B cell (primary cell): ENCODE data around the gene DENND6A. TPM values are rescaled to one million over a fixed set of nuclear protein-coding genes. Genes with fewer than 3 reads are reported as not detected.
"Not testable (repeated sequence)": the region's sequence is repeated elsewhere in the genome, so short reads cannot be mapped to it uniquely, and the experiment has no call there.

Experiments
- ATAC-seq: fragments of 200-7000 bp; cut with Tn5 transposase; one replicate; pipeline ENCODE4 v1.10.0; 2021; ENCODE audit warnings: low read depth, mild to moderate bottlenecking, moderate number of reproducible peaks, moderate library complexity
- CTCF ChIA-PET: fragments of 350-600 bp; sonication (Branson Sonifier 250); formaldehyde crosslinking; loops from one replicate; lab custom pipeline; 2021; ENCODE audit warnings: antibody characterized with exemption, inconsistent platforms; lab: Charles Lee
- POLR2A ChIA-PET: fragments of 350-600 bp; sonication (Branson Sonifier 250); formaldehyde crosslinking; loops from one replicate; lab custom pipeline; 2021; ENCODE audit warnings: antibody characterized with exemption; lab: Charles Lee
- DNase-seq: peaks from one replicate; pipeline ENCODE4 v3.0.0; 2013
- H2AFZ ChIP-seq: 2 replicates; pipeline ENCODE4 v1.6.1; 2012; ENCODE audit warnings: mild to moderate bottlenecking, low read depth, low read length; ENCODE audit not compliant: insufficient read depth, poor library complexity, severe bottlenecking
- H3K27ac ChIP-seq, 2 donors: 1 replicate in 1 of 2; 2 replicates in 1 of 2; pipeline ENCODE4 v1.5.1; 2012 to 2013; ENCODE audit warnings: low read length in 2 of 2, mild to moderate bottlenecking in 2 of 2, moderate library complexity in 1 of 2
- H3K27me3 ChIP-seq, 4 experiments: fragments of 200-600 bp in 1 of 4; sonication (generic) in 1 of 4; replicated peaks in 1 of 4; 1 replicate in 2 of 4; 2 replicates in 2 of 4; pipeline versions ENCODE4 v1.6.1 to v1.7.0; 2013 to 2016; ENCODE audit warnings: low read length in 3 of 4, mild to moderate bottlenecking in 2 of 4, mixed read lengths in 1 of 4, moderate library complexity in 1 of 4; ENCODE audit not compliant: insufficient read depth in 4 of 4, control insufficient read depth in 3 of 4; ENCODE audit errors: control extremely low read depth in 1 of 4
- H3K36me3 ChIP-seq, 2 experiments: replicated peaks in 1 of 2; 1 replicate in 1 of 2; 2 replicates in 1 of 2; pipeline versions ENCODE4 v1.6.1 to v1.7.1; 2013; ENCODE audit warnings: low read length in 1 of 2; ENCODE audit not compliant: insufficient read depth in 2 of 2, control insufficient read depth in 1 of 2; ENCODE audit errors: control extremely low read depth in 1 of 2, extremely low read depth in 1 of 2
- H3K4me1 ChIP-seq, 2 donors: fragments of 200-600 bp in 1 of 2; sonication (generic) in 1 of 2; 1 replicate in 1 of 2; 2 replicates in 1 of 2; pipeline versions ENCODE4 v1.5.1 to v1.6.1; 2013 to 2017; ENCODE audit warnings: low read length in 2 of 2; ENCODE audit not compliant: control insufficient read depth in 2 of 2, insufficient read depth in 2 of 2
- H3K4me2 ChIP-seq: replicated peaks from 2 replicates; pipeline ENCODE3; 2012; ENCODE audit warnings: mild to moderate bottlenecking, low read depth, low read length; ENCODE audit not compliant: poor library complexity, severe bottlenecking
- H3K4me3 ChIP-seq, 5 experiments: fragments of 200-600 bp in 1 of 5; sonication (generic) in 1 of 5; 1 replicate in 3 of 5; 2 replicates in 2 of 5; pipeline versions ENCODE4 v1.5.1 to v1.7.0; 2011 to 2016; ENCODE audit warnings: low read length in 4 of 5, mild to moderate bottlenecking in 4 of 5, low read depth in 2 of 5, control low read depth in 1 of 5, moderate library complexity in 1 of 5; ENCODE audit not compliant: insufficient read depth in 1 of 5; ENCODE audit errors: control extremely low read depth in 1 of 5, extremely low read depth in 1 of 5
- H3K79me2 ChIP-seq: fragments of 200-600 bp; sonication (generic); one replicate; pipeline ENCODE4 v1.6.0; 2016; ENCODE audit warnings: low read length; ENCODE audit not compliant: control insufficient read depth, insufficient read depth
- H3K9ac ChIP-seq: fragments of 200-600 bp; sonication (generic); 2 replicates; pipeline ENCODE4 v1.6.1; 2017; ENCODE audit warnings: mild to moderate bottlenecking, low read length, moderate library complexity
- H3K9me3 ChIP-seq, 3 donors: one replicate each; pipeline versions ENCODE4 v1.6.1 to v1.7.1; 2013; ENCODE audit warnings: low read length in 2 of 3; ENCODE audit not compliant: control insufficient read depth in 2 of 3, insufficient read depth in 1 of 3; ENCODE audit errors: control extremely low read depth in 1 of 3
- H4K20me1 ChIP-seq: 2 replicates; pipeline ENCODE4 v1.6.0; 2012; ENCODE audit warnings: mild to moderate bottlenecking, low read length; ENCODE audit not compliant: insufficient read depth, control insufficient read depth, poor library complexity, severe bottlenecking
- H3K27ac Mint-ChIP-seq: one replicate; pipeline ENCODE4 v1.8.0; 2021; ENCODE audit warnings: mixed read lengths
- H3K27me3 Mint-ChIP-seq: one replicate; pipeline ENCODE4 v1.8.0; 2021; ENCODE audit warnings: mixed read lengths
- H3K4me1 Mint-ChIP-seq: one replicate; pipeline ENCODE4 v1.8.0; 2021; ENCODE audit warnings: mixed read lengths
- H3K4me3 Mint-ChIP-seq: one replicate; pipeline ENCODE4 v1.8.0; 2021; ENCODE audit warnings: mixed read lengths
- H3K9me3 Mint-ChIP-seq: one replicate; pipeline ENCODE4 v1.8.0; 2022; ENCODE audit warnings: mixed read lengths; ENCODE audit not compliant: insufficient read depth
- EZH2 ChIP-seq: IDR thresholded peaks from 2 replicates; pipeline ENCODE4 v1.6.1; 2012; ENCODE audit warnings: borderline replicate concordance, low read depth, mild to moderate bottlenecking, moderate library complexity, low read length; ENCODE audit not compliant: insufficient read depth, poor library complexity, severe bottlenecking
- WGBS: methylation state at CpG from one replicate; pipeline ENCODE4 v1.1.5; 2013; ENCODE audit warnings: missing lambda C conversion rate; ENCODE audit not compliant: insufficient coverage; 5-methylcytosine and 5-hydroxymethylcytosine counted together
- intact Hi-C: fragments of 100-400 bp; cut with micrococcal nuclease; formaldehyde crosslinking; loops from one replicate; pipeline ENCODE4 v1.10.0; 2022
- polyA plus RNA-seq: library from polyadenylated mRNA; depleted of rRNA; stranded (reverse); fragments of >200 nt; gene quantifications from 2 replicates; pipeline ENCODE4 v1.2.3, GENCODE V29; 2012
- total RNA-seq, 2 donors: library from RNA; stranded (reverse); fragments of 120-200 nt in 1 of 2; gene quantifications; 1 replicate in 1 of 2; 2 replicates in 1 of 2; pipeline versions ENCODE4 v1.2.3 to v1.2.4, GENCODE V29; 2013 to 2022
- TF ChIP-seq, protein P1 (sequence below): fragments of 200-600 bp; IDR thresholded peaks from one replicate; pipeline ENCODE4 v1.8.0; 2022; ENCODE audit warnings: antibody characterized with exemption, mild to moderate bottlenecking

Gene DENND6A
- total and polyA plus RNA-seq, 2 donors (not counting 1 experiment from before 2014, with no cell fraction given): 10.0 to 31.5 TPM

GRCh38 chr3:57637391-57637790 is 55.5 kb downstream of the DENND6A start:
- Histone ChIP-seq H3K4me1 (no peaks in the 10 kb centered on the region), H3K36me3 (peaks cover 7 to 60% of the 10 kb centered on the region in 2 experiments), H2AFZ (no peak overlapping the region), H3K27ac (no peak overlapping the region), H4K20me1 (no peaks in the 10 kb centered on the region), H3K79me2 (peaks cover 4% of the 10 kb centered on the region), H3K4me3 (no peak overlapping the region), H3K9me3 (no peaks in the 10 kb centered on the region), H3K9ac (no peak overlapping the region), H3K27me3 (no peaks in the 10 kb centered on the region), H3K4me2 (no peak overlapping the region)
- DNase-seq (no peak), ATAC-seq (no peak)
- CTCF ChIA-PET: interaction anchor here (0.8 kb wide), 1 partner anchor 155 kb away, joined by 3 read pairs; no protein-coding TSS in a partner anchor
- POLR2A ChIA-PET: no interaction called here
- Mint-ChIP-seq H3K4me1 (no peaks in the 10 kb centered on the region), H3K27me3 (no peaks in the 10 kb centered on the region), H3K4me3 (no peak overlapping the region), H3K9me3 (no peaks in the 10 kb centered on the region), H3K27ac (no peak overlapping the region)
- intact Hi-C loops: no loop called here
- no peak for TF ChIP-seq EZH2
- TF ChIP-seq, protein P1, sequence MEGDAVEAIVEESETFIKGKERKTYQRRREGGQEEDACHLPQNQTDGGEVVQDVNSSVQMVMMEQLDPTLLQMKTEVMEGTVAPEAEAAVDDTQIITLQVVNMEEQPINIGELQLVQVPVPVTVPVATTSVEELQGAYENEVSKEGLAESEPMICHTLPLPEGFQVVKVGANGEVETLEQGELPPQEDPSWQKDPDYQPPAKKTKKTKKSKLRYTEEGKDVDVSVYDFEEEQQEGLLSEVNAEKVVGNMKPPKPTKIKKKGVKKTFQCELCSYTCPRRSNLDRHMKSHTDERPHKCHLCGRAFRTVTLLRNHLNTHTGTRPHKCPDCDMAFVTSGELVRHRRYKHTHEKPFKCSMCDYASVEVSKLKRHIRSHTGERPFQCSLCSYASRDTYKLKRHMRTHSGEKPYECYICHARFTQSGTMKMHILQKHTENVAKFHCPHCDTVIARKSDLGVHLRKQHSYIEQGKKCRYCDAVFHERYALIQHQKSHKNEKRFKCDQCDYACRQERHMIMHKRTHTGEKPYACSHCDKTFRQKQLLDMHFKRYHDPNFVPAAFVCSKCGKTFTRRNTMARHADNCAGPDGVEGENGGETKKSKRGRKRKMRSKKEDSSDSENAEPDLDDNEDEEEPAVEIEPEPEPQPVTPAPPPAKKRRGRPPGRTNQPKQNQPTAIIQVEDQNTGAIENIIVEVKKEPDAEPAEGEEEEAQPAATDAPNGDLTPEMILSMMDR: no peak

- not testable (repeated sequence) for ATAC-seq
These were observed 58.6 kb downstream of the DENND6A start for GRCh38 chr3:57634259-57634658.

More at GRCh38 chr3:57634259-57634658, 58.6 kb downstream of the DENND6A start:
- H3K27me3 ChIP-seq, H3K79me2 ChIP-seq, H2AFZ ChIP-seq, H3K27ac ChIP-seq, H4K20me1 ChIP-seq, H3K4me1 ChIP-seq, POLR2A ChIA-PET, H3K9me3 Mint-ChIP-seq, H3K27me3 Mint-ChIP-seq, H3K4me3 Mint-ChIP-seq, H3K4me3 ChIP-seq, H3K9ac ChIP-seq, intact Hi-C loops, H3K27ac Mint-ChIP-seq, H3K4me2 ChIP-seq, CTCF ChIA-PET, H3K4me1 Mint-ChIP-seq, H3K9me3 ChIP-seq, DNase-seq: not testable (repeated sequence)
- no CpG with 5 or more reads among the region's 3 CpGs for WGBS
- peaks cover 13 to 55% of the 10 kb centered on the region in 2 experiments for H3K36me3 ChIP-seq
